HG03439 (cell line): ENCODE data around the gene SULT1E1.

Source experiments
- ATAC-seq: cut with Tn5 transposase; IDR thresholded peaks from one replicate; pipeline ENCODE4 v1.9.1; 2021; ENCODE audit warnings: mild to moderate bottlenecking, moderate library complexity; ENCODE audit not compliant: unreplicated experiment

SULT1E1 gene

GRCh38 chr4:69800599-69800998 is 59.3 kb downstream of the SULT1E1 start:
- ATAC-seq = no peak

- no peak for ATAC-seq
Observed at GRCh38 chr4:69799337-69799736, 60.6 kb downstream of the SULT1E1 start.

- ATAC-seq = no peak
Observed at GRCh38 chr4:69793732-69794131, 66.2 kb downstream of the SULT1E1 start.
